Measurements from ENCODE around the gene NEFH. TPM values are rescaled to one million over a fixed set of nuclear protein-coding genes. Genes with fewer than 3 reads are reported as not detected.
"Not testable (repeated sequence)": the region's sequence is repeated elsewhere in the genome, so short reads cannot be mapped to it uniquely, and the experiment has no call there.

NEFH gene
- polyA plus RNA-seq, 4 donors, result 9.4 to 13.9 (median 9.5) TPM

DNA sequence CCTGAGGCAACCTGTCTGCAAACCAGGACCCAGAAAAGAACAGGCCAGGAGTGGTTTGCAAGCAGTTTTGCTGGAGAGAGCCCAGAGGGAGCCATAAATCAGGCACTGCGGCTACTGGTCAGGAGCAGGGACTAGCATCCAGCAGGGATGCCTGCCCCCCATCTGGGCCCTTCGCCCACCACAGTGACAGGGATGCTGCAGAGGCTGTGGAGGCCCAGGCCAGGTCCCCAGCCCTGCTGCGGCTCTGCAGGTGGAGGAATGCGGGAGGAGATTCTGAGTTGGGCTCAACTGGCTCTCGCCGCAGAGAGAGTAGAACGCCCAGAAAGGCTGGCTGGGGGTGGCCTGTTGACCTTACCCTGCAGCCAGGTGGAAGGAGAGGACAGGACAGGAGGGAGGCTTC is 16.4 kb upstream of the NEFH start:
- no peak for DNase-seq (ENCODE audit: low read depth in 4 of 4, low spot score in 3 of 4)

DNA sequence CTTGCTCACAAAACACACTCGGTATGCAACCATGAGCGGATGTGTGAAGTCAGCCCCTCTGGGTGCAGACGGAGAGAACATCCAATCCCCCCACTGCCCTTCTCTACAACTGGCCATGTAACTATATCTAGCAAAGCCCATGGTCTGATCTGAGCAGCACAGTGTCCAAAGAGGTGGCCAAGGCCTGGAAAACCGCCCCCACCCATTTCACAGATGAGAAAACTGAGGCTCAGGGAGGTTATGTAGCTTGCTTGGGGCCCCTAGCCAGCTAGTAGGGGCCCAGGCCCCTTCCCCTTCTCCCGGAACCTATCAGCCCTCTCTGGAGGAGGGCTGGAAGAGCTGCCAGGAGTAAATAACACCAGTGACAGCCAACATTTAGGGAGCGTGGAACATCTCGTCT is 15.4 kb upstream of the NEFH start:
- no peak for DNase-seq (ENCODE audit: low read depth in 4 of 4, low spot score in 3 of 4)

DNA sequence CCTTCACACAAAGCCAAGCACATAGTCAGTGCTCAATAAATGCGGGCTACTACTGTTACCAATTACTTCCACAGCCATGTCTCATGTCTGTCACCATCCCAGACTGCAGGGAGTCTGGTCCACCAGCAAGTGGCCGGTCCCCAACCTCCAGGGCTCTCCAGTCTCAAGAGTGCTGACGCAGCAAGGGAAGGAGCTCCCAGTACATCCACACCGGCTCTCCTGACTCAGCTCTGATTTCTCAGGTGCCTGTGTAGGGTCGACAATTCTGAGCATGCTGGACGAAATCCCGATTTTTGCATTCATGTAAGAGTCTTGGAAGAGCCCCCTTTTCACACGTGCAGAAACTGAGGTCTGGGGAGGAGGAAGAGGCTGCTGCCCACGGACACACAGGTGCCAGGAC is 10.3 kb upstream of the NEFH start:
- no peak for DNase-seq (ENCODE audit: low read depth in 4 of 4, low spot score in 3 of 4)

DNA sequence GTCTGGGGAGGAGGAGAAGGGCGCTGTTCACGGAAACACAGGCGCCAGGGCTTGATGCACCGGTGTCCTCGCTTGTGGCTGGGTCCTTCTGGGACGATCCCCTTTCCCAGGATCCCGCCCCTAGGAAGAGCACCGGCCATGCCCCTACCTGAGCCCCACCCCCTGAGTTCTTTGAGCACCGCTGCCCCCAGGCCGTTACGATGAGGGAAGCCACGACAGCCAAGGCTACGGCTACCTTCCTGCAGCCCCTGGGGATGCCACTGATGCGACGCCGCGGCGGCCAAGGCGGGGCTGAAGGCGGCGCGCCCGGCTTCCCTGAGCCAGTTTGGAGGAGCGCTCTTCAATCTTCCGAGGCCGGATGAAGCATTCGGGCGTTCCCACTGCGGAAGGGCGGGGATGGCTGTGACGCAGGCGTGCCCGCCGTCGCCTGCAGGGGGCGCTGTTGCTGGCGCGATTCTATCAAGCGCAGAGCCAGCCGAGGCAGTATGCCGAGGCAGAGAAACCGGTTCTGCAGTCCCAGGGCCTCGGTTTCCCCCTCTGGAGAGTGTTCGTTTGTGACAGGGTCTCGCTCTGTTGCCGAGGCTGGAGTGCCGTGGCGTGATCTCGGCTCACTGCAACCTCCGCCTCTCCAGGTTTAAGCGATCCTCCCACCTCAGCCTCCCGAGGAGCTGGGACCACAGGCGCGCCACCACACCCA is 9.7 kb upstream of the NEFH start:
- DNase-seq (ENCODE audit: low read depth in 4 of 4, low spot score in 3 of 4), result no peak

DNA sequence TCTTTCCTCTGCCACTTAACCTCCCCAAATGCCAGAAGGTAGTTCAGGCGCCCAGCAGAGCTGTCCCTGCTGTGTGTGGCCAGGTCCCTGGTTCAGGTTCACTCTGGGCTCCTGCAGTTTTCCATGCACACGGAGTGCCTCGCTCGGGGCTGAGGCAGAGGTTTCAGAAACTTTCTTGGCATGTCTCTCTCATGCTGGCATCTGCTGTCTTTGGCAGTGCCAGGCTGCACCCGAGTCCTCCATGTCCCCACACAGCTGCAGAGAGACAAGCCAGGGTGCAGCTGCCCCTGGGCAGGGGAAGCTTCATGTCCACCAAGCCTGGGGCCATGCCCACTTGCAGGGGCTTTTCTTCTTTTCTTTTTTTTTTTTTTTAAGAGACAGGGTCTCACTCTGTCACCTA is 7.0 kb upstream of the NEFH start:
- no peak for DNase-seq (ENCODE audit: low read depth in 4 of 4, low spot score in 3 of 4)

DNA sequence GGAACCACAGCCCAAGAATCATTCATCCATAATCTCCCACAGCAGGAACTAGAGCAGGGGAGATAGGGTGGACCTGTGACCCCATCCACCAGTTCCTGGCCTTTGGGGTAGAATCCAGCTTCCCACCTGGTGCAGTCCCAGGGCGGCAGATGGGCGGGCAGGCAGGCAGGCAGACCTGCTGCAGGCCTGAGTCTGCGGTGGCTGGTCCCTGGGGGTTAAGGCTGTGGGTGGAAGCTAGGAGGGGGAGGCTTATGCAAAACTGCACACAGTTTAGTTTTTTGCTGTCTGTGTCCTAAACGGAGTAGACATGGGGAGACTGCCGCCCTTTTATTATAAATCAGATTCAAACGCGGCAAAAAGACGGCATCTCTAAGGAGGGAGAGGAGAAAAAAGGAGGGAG is 4.5 kb upstream of the NEFH start:
- DNase-seq (ENCODE audit: low read depth in 4 of 4, low spot score in 3 of 4), result no peak

DNA sequence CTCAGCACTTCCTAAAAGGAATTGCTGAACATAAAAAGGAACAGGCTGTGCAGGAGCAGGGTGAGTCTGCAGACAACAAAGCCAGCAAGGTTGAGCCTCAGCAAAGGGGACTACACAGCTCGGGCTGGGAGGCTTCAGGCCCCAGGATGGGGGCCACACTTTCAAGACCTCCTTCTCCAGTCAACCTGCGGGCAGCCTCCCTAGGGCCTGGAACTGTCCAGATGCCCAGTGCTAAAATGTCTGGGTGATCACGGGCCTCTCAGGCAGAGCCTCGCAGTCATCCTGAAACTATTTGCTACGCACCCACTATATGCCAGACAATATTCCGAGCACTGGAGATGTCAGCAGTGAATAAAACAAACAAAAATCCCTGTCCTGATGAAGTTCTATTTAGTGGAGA is 3.9 kb upstream of the NEFH start:
- no peak for DNase-seq (ENCODE audit: low read depth in 4 of 4, low spot score in 3 of 4)

DNA sequence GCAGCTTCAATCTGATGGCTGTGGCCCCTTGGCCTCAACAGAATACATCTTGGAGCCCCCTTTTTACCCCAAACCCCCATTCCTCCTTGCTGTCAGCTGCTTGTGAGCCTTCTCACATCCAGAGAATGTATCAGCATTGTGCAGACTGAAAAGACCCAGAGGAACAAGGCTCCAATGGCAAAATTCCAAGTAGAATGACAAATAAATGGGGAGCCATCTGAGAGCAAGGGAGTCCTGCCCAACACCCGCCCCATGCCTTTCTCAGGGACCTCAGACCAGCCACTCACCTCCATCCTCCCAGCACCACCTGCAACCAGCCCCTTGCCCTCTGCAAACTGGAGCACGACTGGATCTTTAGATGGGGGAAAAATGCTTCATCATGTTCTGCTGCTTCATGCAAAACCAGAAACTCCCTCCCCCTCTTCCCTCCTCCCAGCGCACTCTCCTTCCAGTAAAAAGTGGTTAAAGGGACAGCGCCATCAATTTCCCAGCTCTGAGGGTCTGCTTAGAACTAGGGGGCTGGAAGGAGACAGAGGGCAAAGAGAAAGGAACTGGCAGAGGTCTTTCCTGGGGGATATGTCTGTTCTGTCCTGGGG is 2.2 kb upstream of the NEFH start:
- DNase-seq (ENCODE audit: low read depth in 4 of 4, low spot score in 3 of 4), result no peak

DNA sequence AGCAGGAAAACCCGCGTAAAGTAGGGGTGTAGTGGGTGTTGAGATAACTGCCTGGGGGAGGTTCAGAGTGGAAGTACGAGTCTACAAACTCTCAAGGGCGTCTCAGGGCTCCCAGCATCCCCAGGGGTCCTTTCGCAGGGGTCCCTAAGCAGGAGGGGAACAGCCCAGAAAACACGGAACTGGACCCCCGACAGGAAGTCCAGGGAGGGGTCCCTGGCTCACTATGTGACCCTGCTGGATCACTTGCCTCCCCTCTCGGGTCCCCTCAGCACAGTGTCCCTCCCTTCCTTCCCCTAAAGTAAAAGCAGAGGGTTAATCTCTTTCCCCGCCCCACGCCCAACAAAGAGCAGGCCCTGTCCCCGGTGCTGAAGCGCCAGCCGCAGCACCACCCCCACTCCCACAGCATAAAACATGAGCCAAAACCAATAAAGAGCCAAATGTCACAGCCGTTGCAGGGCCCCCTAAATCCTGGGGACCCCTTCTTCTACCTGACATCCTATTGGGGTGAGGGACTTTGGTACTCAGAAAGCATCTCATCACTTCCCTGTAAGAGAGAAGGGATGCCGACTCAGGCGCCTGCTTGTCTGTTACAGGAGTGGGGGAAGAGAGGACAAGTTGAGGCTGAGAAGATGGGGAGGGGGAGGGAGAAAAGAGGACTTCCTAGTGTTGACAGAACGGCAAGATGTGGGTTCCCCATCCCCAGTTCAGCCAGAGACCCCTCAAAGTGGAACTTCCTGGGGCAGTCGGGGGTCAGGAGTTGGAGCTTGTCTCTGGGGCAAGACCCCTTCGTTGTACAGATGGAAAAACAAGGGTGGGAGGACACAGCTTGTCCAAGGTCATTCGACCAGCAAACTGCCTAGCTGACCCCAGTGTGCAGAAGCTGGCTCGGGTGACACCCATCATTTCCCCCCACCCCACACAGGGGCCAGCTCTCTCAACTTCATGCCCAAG is 1.4 kb upstream of the NEFH start:
- no peak for DNase-seq (ENCODE audit: low read depth in 4 of 4, low spot score in 3 of 4)

DNA sequence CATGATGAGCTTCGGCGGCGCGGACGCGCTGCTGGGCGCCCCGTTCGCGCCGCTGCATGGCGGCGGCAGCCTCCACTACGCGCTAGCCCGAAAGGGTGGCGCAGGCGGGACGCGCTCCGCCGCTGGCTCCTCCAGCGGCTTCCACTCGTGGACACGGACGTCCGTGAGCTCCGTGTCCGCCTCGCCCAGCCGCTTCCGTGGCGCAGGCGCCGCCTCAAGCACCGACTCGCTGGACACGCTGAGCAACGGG is 169 bp downstream of the NEFH start:
- no peak for DNase-seq (ENCODE audit: low read depth in 4 of 4, low spot score in 3 of 4)

DNA sequence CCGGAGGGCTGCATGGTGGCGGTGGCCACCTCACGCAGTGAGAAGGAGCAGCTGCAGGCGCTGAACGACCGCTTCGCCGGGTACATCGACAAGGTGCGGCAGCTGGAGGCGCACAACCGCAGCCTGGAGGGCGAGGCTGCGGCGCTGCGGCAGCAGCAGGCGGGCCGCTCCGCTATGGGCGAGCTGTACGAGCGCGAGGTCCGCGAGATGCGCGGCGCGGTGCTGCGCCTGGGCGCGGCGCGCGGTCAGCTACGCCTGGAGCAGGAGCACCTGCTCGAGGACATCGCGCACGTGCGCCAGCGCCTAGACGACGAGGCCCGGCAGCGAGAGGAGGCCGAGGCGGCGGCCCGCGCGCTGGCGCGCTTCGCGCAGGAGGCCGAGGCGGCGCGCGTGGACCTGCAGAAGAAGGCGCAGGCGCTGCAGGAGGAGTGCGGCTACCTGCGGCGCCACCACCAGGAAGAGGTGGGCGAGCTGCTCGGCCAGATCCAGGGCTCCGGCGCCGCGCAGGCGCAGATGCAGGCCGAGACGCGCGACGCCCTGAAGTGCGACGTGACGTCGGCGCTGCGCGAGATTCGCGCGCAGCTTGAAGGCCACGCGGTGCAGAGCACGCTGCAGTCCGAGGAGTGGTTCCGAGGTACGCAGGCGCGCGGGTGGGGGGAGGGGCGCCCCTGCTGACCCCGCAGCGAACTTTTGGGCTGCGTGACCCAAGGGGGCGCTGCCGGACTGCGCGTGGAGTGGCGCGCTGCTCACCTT is 670 bp downstream of the NEFH start:
- no peak for DNase-seq (ENCODE audit: low read depth in 4 of 4, low spot score in 3 of 4)

DNA sequence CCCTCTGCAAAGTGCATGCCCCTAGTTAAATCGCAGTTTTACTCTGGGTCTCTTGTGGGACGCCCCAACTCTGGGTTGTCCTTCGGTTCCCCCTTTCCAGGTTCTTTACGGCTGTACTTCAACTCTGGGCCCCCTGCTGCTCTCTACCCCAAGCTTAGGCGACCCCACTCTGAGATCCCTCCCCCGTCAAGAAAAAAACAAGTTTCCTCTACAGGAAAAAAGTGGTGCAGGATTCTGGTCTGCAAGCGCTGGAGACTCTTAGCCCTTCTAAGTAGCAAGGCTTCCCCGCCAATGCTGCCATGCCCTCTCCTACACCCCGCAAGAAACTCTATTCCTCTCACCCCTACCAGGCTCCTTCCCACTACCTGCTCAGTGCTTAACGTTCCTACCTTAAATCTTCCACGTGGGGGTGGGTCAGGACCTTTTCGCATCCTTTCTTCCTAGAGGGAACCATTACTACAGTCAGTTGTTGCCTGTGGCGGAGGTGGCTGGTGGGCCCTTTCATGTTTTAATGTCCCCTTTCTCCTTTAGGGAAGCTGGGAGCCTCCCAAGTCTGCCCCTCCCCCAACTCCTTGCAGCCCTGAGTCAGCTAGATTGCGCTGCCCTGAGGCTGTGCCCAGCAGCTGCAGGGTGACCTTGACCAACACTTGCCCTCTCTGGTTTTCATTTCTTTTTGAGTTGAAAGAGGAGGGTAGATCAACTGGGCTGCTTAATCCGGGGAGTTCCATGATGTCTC is 1.4 kb downstream of the NEFH start:
- DNase-seq (ENCODE audit: low read depth in 4 of 4, low spot score in 3 of 4), result no peak

DNA sequence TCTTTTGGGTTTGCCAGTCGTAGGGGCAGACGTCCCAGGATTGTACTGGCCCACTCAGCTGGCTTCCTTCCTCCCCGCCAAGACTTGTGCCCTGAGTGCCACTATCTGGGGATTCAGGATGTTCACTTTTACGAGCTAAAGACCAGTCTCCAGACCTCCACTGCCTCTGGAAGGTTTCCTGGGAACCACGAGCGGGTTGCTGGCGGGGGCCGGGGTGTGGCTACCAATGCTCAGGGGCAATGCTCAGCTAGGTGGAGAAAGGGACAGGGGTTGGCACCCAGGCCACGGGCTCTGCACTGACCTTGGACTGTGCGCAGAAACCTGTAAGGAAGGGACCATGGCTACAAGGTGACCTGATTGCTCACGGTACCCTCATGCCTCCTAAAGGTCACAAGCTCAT is 2.2 kb downstream of the NEFH start:
- no peak for DNase-seq (ENCODE audit: low read depth in 4 of 4, low spot score in 3 of 4)

DNA sequence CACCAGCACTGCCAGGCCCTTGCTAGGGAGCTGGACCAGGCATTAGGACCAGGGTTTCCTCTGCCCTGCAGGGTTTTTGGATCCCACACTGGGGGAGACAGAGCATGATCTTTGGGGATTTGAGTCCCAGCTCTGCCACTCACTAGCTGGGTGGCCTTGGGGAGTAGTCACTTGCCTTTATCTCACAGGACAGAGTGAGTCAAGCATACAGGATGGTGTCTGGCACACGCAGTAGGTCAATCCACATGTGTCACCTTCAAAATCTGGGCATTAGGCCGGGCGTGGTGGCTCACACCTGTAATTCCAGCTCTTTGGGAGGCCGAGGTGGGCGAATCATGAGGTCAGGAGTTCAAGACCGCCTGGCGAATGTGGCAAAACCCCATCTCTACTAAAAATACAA is 2.7 kb downstream of the NEFH start:
- no peak for DNase-seq (ENCODE audit: low read depth in 4 of 4, low spot score in 3 of 4)

DNA sequence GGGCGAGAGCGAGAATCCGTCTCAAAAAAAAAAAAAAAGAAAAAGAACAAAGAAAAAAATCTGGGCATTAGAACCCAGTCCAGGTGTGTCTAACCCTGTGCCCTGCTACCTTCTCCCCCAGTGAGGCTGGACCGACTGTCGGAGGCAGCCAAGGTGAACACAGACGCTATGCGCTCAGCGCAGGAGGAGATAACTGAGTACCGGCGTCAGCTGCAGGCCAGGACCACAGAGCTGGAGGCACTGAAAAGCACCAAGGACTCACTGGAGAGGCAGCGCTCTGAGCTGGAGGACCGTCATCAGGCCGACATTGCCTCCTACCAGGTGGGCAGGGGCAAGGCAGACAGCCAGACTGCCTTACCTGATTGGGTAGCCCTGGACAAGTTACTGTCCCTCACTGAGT is 3.2 kb downstream of the NEFH start:
- no peak for DNase-seq (ENCODE audit: low read depth in 4 of 4, low spot score in 3 of 4)

DNA sequence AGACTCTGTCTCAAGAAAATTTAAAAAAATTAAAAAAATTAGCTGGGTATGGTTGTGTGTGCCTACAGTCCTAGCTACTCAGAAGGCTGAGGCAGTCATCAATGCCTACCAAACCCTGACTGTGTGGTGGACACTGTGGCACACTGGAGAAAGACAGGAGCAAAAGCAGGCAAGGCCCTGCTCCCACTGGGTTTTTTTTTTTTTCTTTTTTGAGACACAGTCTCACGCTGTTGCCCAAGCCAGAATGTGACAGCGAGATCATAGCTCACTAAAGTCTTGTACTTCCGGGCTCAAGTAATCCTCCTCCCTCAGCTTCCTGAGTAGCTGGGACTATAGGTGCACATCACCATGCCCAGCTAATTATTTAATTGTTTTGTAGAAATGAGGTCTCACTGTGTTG is 4.6 kb downstream of the NEFH start:
- no peak for DNase-seq (ENCODE audit: low read depth in 4 of 4, low spot score in 3 of 4)

DNA sequence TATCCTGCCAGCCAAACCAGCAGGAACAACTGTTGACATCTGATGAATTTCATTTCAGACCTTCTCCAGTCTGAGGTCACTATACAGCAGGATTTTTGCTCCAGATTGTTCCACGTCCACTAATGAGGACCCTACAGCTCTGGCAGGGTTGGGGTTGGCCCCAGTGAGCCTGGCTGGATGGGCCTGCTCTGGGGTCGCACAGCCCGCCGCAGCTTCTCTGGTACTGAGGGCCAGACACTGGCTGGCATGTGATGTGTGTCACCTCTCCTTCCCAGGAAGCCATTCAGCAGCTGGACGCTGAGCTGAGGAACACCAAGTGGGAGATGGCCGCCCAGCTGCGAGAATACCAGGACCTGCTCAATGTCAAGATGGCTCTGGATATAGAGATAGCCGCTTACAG is 5.4 kb downstream of the NEFH start:
- no peak for DNase-seq (ENCODE audit: low read depth in 4 of 4, low spot score in 3 of 4)

DNA sequence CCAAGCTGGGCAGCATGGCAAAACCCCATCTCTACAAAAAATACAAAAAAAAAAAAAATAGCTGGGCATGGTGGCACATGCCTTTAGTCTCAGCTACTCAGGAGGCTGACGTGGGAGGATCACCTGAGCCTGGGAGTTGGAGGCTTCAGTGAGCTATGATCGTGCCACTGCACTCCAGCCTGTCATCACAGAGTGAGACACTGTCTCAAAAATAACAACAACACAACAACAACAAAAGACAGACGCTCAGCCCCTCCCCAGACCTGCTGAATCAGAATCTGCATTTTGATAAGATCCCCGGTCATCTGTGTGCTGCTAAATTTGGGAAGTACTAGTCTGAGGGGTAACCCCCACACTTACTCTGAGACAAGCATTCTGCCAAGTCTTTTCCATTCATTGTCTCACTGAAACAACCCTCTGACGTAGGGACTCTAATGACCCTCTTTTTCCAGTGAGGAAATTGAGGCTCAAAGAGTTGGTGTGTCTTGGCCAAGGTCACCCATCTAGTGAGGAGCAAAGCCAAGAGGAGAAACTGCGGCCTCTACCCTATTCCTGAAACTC is 7.5 kb downstream of the NEFH start:
- DNase-seq (ENCODE audit: low read depth in 4 of 4, low spot score in 3 of 4), result no peak

DNA sequence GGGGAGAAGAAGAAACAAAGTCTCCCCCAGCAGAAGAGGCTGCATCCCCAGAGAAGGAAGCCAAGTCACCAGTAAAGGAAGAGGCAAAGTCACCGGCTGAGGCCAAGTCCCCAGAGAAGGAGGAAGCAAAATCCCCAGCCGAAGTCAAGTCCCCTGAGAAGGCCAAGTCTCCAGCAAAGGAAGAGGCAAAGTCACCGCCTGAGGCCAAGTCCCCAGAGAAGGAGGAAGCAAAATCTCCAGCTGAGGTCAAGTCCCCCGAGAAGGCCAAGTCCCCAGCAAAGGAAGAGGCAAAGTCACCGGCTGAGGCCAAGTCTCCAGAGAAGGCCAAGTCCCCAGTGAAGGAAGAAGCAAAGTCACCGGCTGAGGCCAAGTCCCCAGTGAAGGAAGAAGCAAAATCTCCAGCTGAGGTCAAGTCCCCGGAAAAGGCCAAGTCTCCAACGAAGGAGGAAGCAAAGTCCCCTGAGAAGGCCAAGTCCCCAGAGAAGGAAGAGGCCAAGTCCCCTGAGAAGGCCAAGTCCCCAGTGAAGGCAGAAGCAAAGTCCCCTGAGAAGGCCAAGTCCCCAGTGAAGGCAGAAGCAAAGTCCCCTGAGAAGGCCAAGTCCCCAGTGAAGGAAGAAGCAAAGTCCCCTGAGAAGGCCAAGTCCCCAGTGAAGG is 9.2 kb downstream of the NEFH start:
- not testable (repeated sequence) for DNase-seq (ENCODE audit: low read depth in 4 of 4, low spot score in 3 of 4)

DNA sequence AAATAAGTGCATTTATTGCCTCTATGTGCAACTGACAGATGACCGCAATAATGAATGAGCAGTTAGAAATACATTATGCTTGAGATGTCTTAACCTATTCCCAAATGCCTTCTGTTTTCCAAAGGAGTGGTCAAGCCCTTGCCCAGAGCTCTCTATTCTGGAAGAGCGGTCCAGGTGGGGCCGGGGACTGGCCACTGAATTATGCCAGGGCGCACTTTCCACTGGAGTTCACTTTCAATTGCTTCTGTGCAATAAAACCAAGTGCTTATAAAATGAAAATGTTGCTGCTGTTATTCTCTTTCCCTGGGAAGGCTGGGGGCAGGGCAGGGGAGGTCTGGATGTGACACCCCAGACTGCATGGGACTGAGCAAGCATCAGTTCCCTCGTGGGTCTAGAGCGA is 11.0 kb downstream of the NEFH start:
- no peak for DNase-seq (ENCODE audit: low read depth in 4 of 4, low spot score in 3 of 4)

Data from left renal pelvis (tissue), 4 donors.